NCI-H1694 (cell line): ENCODE results near the gene CA5A.

ENCODE experiments used
- DNase-seq: peaks from one replicate; lab custom pipeline; 2025; lab: John Stamatoyannopoulos, UW

Gene CA5A

DNA sequence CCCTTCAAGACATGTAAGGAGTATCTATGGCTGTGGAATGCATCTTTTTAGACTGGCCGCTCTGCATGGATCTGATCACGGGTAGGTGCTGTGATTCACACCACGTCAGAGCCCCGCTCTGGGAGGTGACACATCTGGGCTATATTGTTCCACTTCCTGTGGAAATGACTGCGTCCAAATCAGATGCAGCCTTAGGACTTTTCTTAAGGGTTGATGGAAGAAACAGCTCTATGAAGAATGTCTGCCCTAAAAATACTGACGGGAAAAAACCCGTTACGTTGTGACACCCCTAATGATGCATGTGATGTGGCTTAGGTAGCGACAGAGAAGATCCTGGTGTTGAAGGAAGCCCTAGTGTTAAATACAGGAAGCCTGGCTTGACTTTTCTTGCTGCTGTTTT lies 27.1 kb upstream of the CA5A start:
- no peak for DNase-seq

DNA sequence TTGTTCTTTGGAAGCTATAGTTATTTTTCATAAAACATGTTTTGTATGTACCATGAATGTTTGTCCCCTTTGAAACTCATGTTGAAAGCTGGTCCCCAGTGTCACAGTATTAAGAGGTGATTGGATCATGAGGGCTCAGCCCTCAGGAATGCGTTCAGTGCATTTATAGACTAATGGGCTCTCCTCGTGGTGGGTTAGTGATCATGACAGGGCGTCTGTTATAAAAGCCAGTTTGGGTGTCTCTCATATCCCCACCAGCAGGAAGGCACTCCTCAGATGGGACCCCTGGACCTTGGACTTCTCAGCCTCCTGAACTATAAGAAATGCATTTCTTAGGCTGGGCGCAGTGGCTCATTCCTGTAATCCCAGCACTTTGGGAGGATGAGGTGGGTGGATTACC lies 25.3 kb upstream of the CA5A start:
- no peak for DNase-seq

DNA sequence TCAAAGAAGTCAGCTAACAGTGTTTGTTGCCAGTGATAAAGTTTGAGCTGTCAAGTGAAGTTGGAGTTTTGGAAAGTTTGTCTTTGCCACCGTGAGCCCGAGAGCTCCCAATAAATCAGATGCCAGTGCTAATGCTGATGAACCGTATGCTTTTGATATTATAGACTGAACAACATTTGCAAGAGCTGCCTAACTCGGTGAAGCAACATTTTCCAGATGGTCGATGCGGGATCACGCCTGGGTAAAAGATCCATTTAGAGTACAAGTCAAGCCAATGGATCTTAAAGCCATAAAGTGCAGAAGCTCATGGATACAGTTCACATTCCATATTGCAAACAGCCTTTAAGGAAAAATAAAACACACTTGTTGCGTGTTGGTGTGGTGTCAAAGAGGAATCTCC lies 24.5 kb upstream of the CA5A start:
- DNase-seq = no peak

DNA sequence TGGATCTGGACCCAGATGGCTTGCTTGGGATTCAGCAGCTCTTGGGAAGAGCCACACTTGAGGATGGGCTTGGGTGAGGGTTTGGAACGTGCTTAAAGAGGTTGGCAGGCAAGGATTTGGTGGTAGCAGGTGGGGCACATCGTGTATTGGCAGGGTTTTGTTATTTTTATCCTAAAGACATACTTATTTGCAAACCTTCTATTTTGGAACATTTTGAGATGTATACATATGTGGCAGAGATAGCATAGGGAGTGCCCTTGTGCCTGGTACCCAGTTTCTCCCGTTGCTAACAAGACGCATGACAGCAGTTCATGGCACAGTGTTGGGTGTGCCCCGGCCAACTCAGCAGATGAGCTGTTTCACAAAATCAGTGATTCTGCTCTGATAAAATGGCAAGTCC lies 24.0 kb upstream of the CA5A start:
- no peak for DNase-seq

DNA sequence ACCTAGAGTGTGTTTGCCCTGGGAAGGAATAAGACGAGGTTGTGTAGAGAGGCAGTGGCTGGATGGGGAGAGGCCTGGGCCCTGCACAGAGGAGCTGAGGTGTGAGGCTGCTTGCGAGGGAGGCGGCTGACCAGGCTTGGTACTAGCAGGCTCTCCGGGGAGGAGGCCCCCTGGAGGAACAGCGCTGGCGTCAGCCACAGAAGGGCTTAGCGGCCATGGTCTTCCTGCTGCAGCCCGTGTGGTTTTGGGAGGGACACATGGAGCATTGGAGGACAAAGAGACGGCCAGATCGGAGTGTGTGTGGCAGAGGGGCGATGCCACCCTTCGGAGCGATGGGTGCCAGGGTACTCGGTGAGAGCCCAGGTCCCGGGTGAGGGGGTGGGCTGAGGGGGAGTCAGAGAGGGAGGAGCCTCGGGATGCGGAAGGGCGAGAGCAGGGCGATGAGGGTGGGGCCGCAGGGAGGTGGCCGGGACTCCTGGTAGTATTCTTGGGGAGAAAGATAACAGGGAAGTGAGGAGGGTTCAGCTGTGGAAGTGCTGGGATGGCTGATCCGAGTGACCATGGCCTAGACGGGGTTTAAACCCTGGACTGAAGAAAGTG lies 23.2 kb upstream of the CA5A start:
- no peak for DNase-seq

DNA sequence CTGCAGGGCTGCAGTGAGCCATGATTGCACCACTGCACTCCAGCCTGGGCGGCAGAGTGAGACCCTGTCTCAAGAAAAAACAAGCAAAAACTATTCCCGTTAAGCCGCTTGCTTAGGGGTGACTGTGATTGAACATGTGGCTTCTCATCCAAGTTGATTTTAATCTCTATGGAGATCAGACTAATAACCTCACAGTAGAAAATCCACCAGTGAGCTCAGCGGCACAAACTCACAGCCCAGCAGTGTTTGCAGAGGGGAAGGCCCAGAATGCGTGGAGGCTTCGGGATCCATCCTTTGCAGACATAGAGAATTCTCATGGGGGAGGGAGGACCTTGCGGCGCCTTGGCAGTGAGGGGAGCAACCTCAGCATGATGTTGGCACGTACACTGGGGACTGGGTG lies 22.3 kb upstream of the CA5A start:
- DNase-seq = no peak

DNA sequence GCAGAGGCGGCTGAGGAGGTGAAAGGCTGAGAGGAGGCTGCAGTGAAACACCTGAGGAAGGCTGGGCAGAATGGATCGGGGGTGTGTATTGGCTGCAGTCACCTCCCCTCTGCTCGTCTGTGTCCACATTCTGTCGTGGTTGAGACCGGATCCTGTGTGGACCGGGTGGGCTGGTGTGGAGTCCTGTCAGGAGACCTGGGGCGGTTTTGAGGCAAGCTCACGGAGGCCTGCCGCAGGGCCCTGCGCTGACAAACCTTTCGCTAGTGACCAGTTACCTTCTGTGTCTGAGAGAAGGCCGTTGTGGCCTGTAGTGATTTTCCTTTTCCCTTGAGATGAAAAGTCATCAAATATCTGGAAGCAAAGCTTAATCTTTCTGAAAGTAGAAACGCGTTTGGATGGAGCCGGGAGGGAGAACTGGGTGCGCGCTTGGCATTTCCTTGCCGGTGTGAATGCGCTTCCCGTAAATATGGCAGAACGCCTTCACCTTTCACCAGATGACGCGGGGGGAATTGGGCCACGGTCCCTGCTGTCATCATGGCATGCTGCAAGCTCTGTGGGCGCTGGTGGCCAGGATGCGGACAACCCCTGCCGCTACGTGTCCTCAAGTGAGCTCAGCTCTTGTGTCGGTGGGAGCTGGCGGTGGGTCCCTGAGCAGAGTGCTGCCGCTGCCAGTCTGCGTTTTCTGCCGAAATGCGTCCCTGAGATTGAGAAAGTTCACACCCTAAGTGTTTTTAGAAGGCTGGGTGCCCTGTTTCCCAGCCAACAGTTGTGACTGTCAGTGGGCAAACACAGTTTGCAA lies 21.2 kb upstream of the CA5A start:
- DNase-seq = no peak

DNA sequence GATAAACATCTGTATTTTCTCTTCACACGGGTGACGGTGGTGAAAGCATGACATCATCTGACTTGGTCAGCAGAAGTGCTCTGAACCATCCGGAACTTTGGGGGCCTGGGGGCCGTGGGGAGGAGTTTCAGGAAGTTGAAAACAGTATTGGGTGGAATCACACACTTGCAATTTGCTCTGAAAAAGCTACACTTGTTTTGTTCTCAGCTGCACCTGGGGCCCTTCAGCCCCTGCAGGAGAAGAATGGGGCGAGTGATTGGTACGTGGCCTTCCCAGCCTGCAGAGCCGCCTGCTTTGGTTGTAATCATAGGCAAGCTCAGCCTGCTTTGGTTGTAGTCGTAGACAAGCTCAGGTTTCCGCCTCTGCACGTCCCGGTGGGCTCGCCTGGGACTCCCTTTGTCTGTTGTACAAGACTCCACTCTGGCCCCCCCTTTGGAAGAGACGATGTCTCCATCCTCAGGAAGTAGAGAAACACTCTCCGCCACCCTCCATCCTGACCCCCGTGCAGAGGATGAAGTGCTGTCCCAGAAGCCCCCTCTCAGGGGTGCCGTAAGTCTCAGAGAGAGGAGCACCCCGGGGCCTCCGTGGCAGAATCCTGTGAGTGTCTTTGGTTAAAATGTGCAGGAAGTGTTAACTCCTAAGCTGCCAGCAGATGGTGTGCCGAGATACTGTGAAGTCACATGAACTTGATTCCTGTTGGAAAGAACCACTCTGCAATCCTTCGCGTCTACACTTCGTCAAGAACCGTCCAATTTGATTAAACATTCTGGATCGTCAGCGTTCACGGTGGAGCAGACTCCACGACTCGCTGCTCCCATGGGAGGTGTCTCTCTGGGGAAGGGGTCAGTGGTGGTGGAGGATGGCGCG lies 20.3 kb upstream of the CA5A start:
- DNase-seq = peak; percentile 6

DNA sequence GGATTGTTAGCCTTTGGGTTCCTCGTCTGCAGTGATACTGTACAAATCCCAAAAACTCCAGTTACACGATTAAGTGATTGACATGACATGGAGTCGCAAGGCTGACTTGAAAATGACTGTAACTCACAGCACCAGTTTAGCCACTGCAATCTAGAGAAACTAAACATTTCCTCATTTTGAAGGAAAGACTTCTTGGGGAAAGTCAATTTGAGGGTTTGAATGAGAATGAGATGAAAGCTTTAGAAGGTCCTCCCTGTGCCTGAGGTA lies 19.7 kb upstream of the CA5A start:
- DNase-seq = no peak

DNA sequence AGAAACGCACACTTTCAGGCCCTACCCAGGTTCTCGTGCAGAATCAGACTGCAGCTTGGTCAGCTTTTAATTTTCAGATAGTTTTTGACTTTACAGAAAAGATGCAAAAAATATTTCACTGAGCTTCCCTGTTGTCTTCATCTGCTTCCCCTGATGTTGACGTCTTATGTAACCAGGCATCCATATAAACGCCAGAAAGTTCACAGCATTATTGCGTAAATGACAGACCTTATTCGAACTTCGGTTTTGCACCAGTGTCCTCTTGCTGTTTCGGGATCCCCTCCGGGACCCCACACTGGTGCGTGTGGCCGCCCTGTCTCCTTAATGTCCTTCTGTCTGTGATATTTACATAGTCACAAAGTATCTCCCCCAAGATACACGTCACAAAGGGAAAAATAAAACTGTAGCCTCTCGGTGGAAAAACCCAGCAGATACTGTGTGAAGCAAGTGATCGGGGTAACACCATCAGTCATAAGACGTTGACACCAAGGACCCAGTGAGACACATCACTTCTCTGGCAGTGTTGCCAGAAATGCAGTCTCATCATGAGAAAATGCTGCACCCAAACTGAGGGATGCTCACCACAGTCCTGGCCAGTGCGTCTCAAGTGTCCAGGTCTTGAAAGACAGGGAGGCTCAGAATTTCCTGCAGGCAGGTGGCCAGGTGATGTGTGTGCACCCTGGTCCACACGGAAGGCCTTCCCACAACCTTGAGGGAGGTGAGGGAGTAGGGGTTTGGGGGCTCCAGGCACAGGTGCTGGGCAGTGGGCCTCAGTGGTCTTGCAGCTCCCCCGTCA lies 19.2 kb upstream of the CA5A start:
- no peak for DNase-seq

DNA sequence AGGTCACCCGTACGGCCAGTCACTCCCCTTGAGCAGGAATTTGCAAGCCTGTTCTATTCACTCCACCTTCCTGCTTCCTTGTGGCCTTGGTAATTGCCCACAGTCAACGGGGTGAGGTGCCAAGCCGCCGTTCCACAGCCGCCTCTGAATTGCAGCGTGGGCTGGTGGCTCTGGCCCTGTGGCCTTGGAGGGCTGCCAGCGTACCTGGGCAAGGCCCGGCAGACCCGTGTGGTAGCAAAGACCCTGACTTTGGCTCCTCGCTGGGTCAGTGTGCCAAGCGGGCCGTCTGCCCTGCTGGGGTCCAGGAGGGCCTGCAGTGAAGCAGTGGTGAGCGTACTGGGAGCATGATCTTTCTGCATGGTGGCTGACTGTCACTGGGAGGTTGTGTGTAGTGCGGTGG lies 18.5 kb upstream of the CA5A start:
- DNase-seq = no peak

DNA sequence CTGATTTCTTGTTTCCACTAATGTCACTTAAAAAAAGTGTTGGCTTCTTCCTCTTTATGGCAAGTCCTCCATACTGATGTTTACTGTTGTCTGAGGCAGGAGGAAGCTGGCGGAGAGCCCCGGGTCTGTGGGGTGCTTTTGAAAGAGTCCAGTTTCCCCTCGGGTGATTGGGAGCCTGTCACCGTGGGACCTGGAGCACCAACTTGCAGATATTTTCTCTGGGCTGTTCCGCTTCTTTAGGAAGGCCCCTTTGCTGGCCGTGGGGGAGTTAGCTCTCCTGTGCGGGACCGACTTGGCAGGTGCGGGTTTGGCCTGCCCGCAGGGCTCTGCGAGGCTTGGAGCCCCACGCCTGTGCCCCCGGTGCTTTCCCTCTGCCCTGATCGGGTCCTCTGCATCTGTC lies 18.0 kb upstream of the CA5A start:
- no peak for DNase-seq

DNA sequence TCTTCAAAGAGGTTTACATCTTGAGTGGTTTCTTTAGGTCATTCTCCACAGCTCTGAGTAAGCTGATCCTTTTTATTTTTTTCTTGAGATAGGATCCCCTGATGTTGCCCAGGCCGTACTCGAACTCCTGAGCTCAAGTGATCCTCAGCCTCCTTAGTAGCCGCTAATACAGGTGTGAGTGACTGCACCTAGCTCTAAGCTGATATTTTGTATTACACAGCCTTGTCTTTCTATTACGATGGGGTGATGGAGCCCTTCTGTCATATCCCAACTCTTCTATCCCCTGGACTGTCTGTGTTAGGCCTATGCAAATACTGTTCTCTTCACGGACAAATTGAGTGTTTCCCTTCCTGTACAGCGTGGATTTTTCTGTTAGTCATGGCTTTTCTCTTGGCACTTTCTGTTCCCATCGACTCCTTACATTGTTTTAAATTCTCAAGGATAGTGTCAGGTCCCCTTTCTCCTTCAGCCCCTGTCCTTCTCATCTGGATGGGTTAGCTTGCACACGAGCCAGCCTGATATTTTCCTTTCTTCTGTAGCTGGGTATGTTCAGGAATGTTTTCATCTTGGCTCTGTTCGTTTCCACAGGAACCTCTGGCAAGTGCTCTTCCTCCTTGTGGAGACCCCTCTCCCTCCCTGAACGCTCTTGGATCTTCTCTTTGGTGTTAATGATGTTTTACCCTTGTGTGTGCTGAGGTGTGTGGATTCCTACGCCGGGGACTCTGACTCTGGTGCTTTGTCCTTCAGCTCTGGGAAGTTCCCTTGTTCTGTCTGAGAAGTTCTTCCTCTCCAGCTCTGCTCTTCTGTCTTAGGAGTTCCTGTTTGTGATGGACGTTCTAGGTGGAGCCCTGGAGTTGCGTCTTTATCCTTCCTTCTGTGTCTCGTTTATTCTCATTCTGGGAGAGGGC lies 17.2 kb upstream of the CA5A start:
- no peak for DNase-seq

DNA sequence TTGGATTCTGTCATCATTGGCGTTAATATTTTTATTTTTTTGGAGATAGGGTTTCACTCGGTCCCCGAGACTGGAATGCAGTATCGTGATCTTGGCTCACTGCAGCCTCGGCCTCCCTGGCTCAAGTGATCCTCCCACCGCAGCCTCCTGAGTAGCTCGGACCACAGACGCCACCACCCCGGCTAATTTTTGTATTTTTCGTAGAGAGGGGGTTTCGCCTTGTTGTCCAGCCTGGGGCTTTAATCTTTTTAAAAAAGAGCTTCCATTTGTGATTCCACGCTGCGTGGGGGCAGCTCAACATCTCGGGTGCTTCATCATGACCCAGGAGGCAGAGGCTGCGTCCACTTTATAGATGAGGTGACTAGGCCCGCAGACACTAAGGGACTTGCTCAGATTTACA lies 16.4 kb upstream of the CA5A start:
- DNase-seq = no peak

DNA sequence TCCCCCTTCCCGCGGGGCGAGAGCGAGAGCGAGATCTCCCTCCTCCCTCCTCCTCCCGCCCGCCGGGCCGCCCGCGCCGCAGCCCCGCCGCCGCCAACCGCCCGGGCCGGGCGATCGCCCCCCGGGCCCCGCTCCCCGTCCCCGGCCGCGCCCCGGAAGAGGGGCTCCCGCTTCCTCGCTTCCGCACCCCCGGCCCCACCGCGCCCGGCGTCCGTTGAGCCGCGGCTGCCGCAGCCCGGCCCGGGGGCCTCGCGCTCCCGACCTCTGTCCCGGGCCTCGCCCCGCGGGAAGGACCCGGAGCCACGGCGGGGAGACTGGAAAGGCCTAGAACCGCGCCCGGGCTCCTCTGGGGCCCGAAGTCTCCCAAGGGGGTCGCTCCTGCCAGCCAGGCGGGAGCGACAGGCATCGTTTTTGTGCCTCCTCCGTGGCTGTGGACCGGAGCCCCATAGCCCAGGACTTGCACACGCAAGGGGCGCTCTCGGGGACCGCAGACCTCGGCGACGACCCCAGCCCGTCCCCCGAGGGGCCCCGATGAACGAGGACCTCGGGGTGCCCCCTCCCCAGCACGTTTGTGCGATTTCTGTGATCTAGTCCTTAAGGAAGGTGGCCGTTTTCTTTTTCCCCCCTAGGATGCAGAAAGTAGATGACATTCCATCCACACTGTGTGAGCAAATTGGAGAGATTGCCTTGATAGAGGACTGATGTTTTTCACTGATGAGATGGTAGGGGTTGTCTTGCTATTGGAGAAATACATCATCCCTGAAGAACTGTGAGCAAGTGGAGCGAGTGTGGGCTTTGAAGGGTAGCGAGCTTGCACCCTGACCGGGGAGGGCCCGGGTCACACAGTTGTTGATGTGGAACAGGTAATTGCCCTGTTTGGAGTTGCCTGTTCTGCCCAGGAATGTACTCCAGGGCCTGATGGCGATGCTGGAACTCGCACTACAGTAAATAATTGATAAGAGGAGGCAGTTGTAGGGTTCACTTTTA lies 15.5 kb upstream of the CA5A start:
- no peak for DNase-seq

DNA sequence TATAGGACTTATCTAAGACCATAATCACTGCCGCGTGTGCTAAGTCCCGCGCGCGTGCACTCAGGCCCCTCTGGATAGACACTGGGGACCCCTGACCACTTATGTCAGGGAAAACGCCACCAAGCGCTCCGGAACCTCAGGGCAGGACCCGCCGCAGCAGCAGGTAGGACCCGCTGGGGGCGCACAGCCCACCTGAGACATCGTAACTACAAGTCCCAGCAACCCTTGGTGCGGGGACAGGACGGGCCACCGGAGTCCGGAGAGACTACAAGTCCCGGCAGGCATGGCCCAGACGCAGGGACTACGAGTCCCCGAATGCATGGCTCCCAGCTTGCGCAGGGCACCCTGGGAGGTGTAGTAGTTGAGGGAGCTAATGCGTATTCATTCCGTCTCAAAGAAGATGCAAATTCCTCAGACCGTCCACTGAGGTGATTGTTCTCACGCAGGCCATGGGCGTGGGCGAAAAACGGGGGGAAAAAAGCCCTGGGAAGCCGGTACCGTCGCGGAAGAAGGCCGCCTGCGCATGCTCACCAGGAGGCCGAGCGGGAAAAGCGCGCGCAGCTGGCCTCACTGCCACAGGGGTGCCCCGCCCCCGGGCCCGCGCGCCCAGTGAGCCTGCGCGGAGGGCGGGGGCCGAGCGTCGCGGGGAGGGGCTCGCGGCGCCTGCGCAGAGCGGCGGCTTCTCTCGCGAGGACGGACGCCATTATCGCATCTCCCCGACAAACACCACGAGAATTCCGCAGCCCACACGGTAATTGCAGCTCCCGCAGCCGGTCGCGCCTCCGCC lies 14.6 kb upstream of the CA5A start, which contains the start of gene BANP:
TSS of gene BANP (plus strand) at position 670 of the 787 bp plus-strand sequence. CDS start 23,682 bp downstream, outside the sequence.
- peak; percentile 93 for DNase-seq

DNA sequence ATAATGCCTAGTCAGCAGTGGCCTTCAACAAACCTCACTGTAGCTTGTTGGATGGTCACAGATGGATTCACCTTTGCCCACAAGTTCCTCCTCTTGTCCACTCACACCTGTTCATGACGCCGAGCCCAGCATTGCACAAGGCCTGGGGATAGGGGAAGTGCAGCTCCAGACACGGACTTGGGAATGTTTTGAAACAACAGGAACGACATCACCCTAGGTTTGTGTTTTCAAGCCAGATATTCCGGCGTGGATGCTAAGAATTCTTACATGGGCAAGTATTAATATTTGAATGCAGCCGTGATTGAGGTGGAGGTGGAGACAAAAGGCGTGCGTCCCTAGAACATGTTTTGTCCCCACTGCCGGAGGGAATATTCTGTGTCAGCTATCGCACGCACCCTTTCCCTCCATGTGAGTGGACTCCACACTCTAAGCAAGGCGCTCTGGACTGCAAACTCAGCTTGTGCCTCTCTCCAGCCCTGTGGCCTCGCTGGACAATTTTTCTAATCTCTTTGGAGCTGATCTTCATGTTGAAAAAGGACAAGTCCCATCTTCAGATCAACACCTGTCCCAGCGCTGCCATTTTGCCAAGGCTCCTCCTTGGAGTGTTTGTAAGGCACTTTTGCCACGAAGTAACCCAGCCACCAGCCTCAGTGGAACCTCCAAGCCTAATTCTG lies 12.9 kb upstream of the CA5A start:
- DNase-seq = no peak

DNA sequence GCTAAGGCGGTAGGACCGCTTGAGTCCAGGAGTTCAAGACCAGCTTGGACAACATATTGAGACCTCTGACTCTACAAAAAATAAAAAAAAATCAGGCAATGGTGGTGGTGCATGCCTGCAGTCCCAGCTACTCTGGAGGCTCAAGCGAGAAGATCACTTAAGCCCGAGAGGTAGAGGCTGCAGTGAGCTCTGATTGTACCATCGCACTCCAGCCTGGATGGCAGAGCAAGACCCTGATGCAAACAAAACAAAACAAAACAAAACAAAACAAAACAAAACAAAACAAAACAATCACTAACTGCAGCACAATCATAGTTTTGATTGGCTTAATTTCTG lies 12.4 kb upstream of the CA5A start:
- DNase-seq = no peak

DNA sequence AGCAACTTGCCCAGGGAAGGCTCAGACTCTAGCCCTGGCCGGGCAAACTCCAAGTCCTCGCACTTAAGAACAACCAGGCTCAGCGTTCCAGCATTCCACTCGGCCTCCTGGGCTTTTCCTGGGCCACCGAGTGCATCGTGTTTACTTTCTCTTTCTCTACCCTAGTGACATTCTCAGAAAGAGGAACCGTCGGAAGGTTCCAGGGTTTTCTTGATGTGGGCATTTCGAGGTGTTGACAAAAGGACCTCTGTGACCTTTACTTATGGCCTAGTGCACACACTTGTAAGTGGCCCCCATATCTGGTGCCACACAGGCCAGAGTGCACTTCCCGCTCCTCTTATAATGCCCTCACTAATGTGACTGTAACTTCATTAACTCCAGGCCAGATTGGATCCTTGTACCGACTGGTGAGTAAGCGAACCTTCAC lies 11.8 kb upstream of the CA5A start:
- no peak for DNase-seq
